ENCODE data around the gene SGMS1. TPM values are rescaled to one million over a fixed set of nuclear protein-coding genes. Genes with fewer than 3 reads are reported as not detected.
"Not testable (repeated sequence)": the region's sequence is repeated elsewhere in the genome, so short reads cannot be mapped to it uniquely, and the experiment has no call there.

SGMS1 gene
- total and polyA plus RNA-seq, 11 donors: 6.9 to 40.6 (median 19.6) TPM

- intact Hi-C loops (cut with DNase I): no loop called here
- DNase-seq: no peak
- no peak overlapping the region for H3K4me3 ChIP-seq
- no peak for ATAC-seq
- TF ChIP-seq POLR2A (IDR thresholded peaks at IDR 0.05): no peak
- TF ChIP-seq, protein P1, sequence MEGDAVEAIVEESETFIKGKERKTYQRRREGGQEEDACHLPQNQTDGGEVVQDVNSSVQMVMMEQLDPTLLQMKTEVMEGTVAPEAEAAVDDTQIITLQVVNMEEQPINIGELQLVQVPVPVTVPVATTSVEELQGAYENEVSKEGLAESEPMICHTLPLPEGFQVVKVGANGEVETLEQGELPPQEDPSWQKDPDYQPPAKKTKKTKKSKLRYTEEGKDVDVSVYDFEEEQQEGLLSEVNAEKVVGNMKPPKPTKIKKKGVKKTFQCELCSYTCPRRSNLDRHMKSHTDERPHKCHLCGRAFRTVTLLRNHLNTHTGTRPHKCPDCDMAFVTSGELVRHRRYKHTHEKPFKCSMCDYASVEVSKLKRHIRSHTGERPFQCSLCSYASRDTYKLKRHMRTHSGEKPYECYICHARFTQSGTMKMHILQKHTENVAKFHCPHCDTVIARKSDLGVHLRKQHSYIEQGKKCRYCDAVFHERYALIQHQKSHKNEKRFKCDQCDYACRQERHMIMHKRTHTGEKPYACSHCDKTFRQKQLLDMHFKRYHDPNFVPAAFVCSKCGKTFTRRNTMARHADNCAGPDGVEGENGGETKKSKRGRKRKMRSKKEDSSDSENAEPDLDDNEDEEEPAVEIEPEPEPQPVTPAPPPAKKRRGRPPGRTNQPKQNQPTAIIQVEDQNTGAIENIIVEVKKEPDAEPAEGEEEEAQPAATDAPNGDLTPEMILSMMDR (IDR thresholded peaks at IDR 0.05): no peak
- H3K36me3 ChIP-seq: no peaks in the 10 kb centered on the region
- no peaks in the 10 kb centered on the region for H3K9me3 ChIP-seq
- no peaks in the 10 kb centered on the region for H3K27me3 ChIP-seq
- H3K4me1 ChIP-seq: peaks cover 0 to 10% (median 0%) of the 10 kb centered on the region in 12 donors
- no peak overlapping the region for H3K27ac ChIP-seq
- 91 to 95% (median 94%) methylated on average over 7 of the region's 7 CpGs for WGBS, 4 donors
Observed at GRCh38 chr10:50648089-50648934, 24.6 kb upstream of the SGMS1 start.

DNA sequence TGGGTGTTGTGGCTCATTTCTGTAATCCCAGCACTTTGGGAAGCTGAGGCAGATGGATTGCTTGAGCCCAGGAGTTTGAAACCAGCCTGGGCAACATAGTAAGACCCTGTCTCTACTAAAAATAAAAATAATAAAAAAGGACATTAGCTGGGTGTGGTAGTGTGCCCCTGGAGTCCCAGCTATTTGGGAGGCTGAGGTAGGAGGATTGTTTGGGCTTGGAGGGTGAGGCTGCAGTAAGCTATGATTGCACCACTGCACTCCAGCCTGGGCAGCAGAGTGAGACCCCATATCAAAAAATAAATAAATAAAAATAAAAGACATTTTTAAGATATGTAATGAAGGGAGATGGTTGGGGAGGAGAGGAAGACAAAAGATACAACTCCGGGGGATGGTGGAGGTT, 23.6 kb upstream of the SGMS1 start:
- 92 to 98% (median 94%) methylated on average over 1 of the region's 1 CpG for WGBS, 4 donors
- not testable (repeated sequence) for H3K4me3 ChIP-seq

DNA sequence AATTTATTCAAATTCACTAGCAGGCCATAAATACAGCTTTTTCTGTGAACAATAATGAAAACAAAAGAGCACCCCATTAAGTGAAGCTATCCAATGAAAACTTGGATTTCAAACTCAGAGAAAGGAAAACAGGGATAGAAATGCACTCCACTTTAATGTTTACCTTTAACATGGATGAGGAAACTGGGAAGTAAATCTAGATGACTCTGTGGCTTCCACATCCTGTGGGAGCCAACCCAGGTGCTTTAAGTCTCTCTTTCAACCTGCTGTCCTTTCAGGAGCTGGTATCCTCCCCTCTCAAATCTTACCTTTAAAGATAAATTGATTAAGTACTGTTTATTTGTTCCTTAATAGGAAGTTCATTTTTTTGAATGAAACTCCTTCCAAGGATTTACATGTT, 21.5 kb upstream of the SGMS1 start:
- Histone ChIP-seq H3K36me3 (no peaks in the 10 kb centered on the region), H3K9me3 (no peaks in the 10 kb centered on the region), H3K27me3 (no peaks in the 10 kb centered on the region), H3K4me3 (no peak overlapping the region), H3K4me1 (no peaks in the 10 kb centered on the region), H3K27ac (no peak overlapping the region)
- intact Hi-C loops (cut with DNase I): no loop called here
- TF ChIP-seq, protein P1 (IDR thresholded peaks at IDR 0.05): no peak
- no peak for TF ChIP-seq POLR2A (IDR thresholded peaks at IDR 0.05)
- ATAC-seq (no peak), DNase-seq (no peak)

More for the DNA sequence above, 23.6 kb upstream of the SGMS1 start:
- H3K36me3 ChIP-seq; H3K27ac ChIP-seq; intact Hi-C loops (cut with DNase I); H3K9me3 ChIP-seq; DNase-seq; H3K4me1 ChIP-seq; ATAC-seq; H3K27me3 ChIP-seq: not testable (repeated sequence)

- intact Hi-C loops (cut with DNase I): no loop called here
Observed at GRCh38 chr10:50641626-50642025, 17.9 kb upstream of the SGMS1 start.

More at GRCh38 chr10:50641626-50642025, 17.9 kb upstream of the SGMS1 start:
- Histone ChIP-seq H3K27ac (no peak overlapping the region), H3K36me3 (no peaks in the 10 kb centered on the region), H3K27me3 (no peaks in the 10 kb centered on the region), H3K4me3 (no peak overlapping the region), H3K4me1 (peaks cover 0 to 7% (median 0%) of the 10 kb centered on the region in 12 donors), H3K9me3 (no peaks in the 10 kb centered on the region)
- no peak for DNase-seq
- WGBS, 4 donors: 35 to 41% (median 37%) methylated on average over 2 of the region's 2 CpGs
- ATAC-seq: no peak
- TF ChIP-seq POLR2A (IDR thresholded peaks at IDR 0.05): no peak
- TF ChIP-seq, protein P1 (IDR thresholded peaks at IDR 0.05): no peak

Data from heart left ventricle (tissue), 16 donors.